Measurements from ENCODE around the gene PRLR. TPM values are rescaled to one million over a fixed set of nuclear protein-coding genes. Genes with fewer than 3 reads are reported as not detected.

PRLR gene
- total and polyA plus RNA-seq, 9 of the 15 experiments (the other 6 are each of a cell fraction or from before 2014, with no cell fraction given): 0.02 TPM; not detected in 8

DNA sequence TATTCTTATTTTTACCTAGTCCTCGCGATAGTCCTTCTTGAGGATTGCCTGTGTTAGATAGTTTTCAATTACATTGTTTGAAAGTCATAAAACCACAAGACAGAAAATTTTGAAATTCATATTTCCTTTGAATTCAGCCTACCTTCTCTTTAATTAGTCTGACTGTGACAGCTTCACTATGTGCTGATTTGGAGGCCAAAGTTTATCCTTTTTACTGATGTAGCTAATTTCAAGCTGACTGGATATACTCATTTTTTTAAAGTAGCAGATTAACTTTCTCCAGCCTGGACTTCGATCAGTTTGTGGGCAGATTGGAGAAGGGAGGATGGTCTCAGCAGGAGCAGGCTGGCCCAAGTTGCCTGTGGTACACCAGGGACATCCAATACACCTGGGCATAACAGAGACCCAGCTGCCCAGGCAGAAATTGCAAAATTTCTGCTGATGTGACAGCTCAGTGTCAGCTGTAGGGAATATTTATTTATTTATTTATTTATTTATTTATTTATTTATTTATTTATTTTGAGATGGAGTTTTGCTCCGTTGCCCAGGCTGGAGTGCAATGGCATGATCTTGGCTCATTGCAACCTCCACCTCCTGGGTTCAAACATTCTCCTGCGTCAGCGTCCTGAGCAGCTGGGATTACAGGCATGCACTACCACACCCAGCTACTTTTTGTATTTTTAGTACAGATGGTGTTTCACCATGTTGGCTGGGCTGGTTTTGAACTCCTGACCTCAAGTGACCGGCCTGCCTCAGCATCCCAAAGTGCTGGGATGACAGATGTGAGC is 206.7 kb downstream of the PRLR start (continued):
- TF ChIP-seq, protein P1, sequence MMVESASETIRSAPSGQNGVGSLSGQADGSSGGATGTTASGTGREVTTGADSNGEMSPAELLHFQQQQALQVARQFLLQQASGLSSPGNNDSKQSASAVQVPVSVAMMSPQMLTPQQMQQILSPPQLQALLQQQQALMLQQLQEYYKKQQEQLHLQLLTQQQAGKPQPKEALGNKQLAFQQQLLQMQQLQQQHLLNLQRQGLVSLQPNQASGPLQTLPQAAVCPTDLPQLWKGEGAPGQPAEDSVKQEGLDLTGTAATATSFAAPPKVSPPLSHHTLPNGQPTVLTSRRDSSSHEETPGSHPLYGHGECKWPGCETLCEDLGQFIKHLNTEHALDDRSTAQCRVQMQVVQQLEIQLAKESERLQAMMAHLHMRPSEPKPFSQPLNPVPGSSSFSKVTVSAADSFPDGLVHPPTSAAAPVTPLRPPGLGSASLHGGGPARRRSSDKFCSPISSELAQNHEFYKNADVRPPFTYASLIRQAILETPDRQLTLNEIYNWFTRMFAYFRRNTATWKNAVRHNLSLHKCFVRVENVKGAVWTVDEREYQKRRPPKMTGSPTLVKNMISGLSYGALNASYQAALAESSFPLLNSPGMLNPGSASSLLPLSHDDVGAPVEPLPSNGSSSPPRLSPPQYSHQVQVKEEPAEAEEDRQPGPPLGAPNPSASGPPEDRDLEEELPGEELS (CRISPR knock-in tag; IDR thresholded peaks at IDR 0.05; ENCODE audit: borderline replicate concordance): no peak
- TF ChIP-seq ILF3 (IDR thresholded peaks at IDR 0.05; ENCODE audit: borderline replicate concordance) (no peak), ZNF316 (IDR thresholded peaks at IDR 0.05) (no peak), POLR2AphosphoS5 (IDR thresholded peaks at IDR 0.05; ENCODE audit: control insufficient read depth, insufficient read depth, low read depth, low read length) (no peak), ZNF778 (CRISPR knock-in tag; IDR thresholded peaks at IDR 0.05) (no peak), TCFL5 (CRISPR knock-in tag; conservative IDR thresholded peaks at IDR 0.05) (no peak)

All from K562 (cell line).